H9 (cell line): ENCODE data around the gene MRPS5. TPM values are rescaled to one million over a fixed set of nuclear protein-coding genes. Genes with fewer than 3 reads are reported as not detected.

Source experiments
- DNase-seq: peaks from one replicate; pipeline ENCODE4 v3.0.0-alpha.2; 2017
- H2AFZ ChIP-seq: one replicate; pipeline ENCODE4 v1.6.1; 2013; ENCODE audit warnings: mild to moderate bottlenecking, low read length, control low read depth, moderate library complexity
- H2AK5ac ChIP-seq: 2 replicates; pipeline ENCODE4 v1.6.1; 2013; ENCODE audit warnings: low read length, control low read depth, mixed read lengths; ENCODE audit not compliant: insufficient read length
- H2BK120ac ChIP-seq: one replicate; pipeline ENCODE4 v1.6.1; 2013; ENCODE audit warnings: low read depth, mild to moderate bottlenecking, low read length, control low read depth, inconsistent platforms; ENCODE audit not compliant: poor library complexity, severe bottlenecking
- H2BK12ac ChIP-seq: 2 replicates; pipeline ENCODE4 v1.6.1; 2013; ENCODE audit warnings: low read length, control low read depth, mixed read lengths, low read depth; ENCODE audit not compliant: insufficient read length
- H2BK15ac ChIP-seq: 2 replicates; pipeline ENCODE4 v1.6.1; 2013; ENCODE audit warnings: low read depth, low read length, control low read depth
- H2BK20ac ChIP-seq: one replicate; pipeline ENCODE4 v1.6.1; 2013; ENCODE audit warnings: low read depth, mild to moderate bottlenecking, low read length, control low read depth, inconsistent platforms; ENCODE audit not compliant: poor library complexity, severe bottlenecking
- H2BK5ac ChIP-seq: 2 replicates; pipeline ENCODE4 v1.6.1; 2013; ENCODE audit warnings: low read length, control low read depth, mixed read lengths; ENCODE audit not compliant: insufficient read length
- H3K14ac ChIP-seq: 2 replicates; pipeline ENCODE4 v1.6.1; 2013; ENCODE audit warnings: low read length, control low read depth; ENCODE audit not compliant: insufficient read depth
- H3K18ac ChIP-seq: 2 replicates; pipeline ENCODE4 v1.6.1; 2013; ENCODE audit warnings: low read depth, mild to moderate bottlenecking, mixed read lengths, low read length, control low read depth; ENCODE audit not compliant: insufficient read length
- H3K23ac ChIP-seq: 2 replicates; pipeline ENCODE4 v1.6.1; 2013; ENCODE audit warnings: low read length, control low read depth, mixed read lengths, low read depth; ENCODE audit not compliant: insufficient read length
- H3K23me2 ChIP-seq: 2 replicates; pipeline ENCODE4 v1.6.1; 2013; ENCODE audit warnings: low read depth, mild to moderate bottlenecking, mixed read lengths, low read length, control low read depth; ENCODE audit not compliant: insufficient read length, poor library complexity, severe bottlenecking
- H3K27ac ChIP-seq: 2 replicates; pipeline ENCODE4 v1.5.1; 2013; ENCODE audit warnings: low read length, control low read depth, mixed read lengths, low read depth; ENCODE audit not compliant: insufficient read length
- H3K27me3 ChIP-seq: 2 replicates; pipeline ENCODE4 v1.6.1; 2013; ENCODE audit warnings: low read length, control low read depth, inconsistent platforms; ENCODE audit not compliant: insufficient read depth
- H3K4ac ChIP-seq: 2 replicates; pipeline ENCODE4 v1.6.1; 2013; ENCODE audit warnings: low read depth, mild to moderate bottlenecking, control low read depth, inconsistent platforms, low read length, moderate library complexity
- H3K4me1 ChIP-seq: 2 replicates; pipeline ENCODE4 v1.6.1; 2013; ENCODE audit warnings: low read length, control low read depth, inconsistent platforms; ENCODE audit not compliant: insufficient read depth
- H3K4me2 ChIP-seq: 2 replicates; pipeline ENCODE4 v1.6.1; 2013; ENCODE audit warnings: low read length, control low read depth, mixed read lengths; ENCODE audit not compliant: insufficient read length, insufficient read depth
- H3K56ac ChIP-seq: 2 replicates; pipeline ENCODE4 v1.6.1; 2013; ENCODE audit warnings: low read depth, mild to moderate bottlenecking, mixed read lengths, low read length, control low read depth; ENCODE audit not compliant: insufficient read length
- H3K79me1 ChIP-seq: 2 replicates; pipeline ENCODE4 v1.6.1; 2013; ENCODE audit warnings: low read depth, mild to moderate bottlenecking, moderate library complexity, low read length, control low read depth, inconsistent platforms; ENCODE audit not compliant: insufficient read depth, poor library complexity, severe bottlenecking
- H3K79me2 ChIP-seq: 2 replicates; pipeline ENCODE4 v1.6.1; 2013; ENCODE audit warnings: low read length, control low read depth, inconsistent platforms; ENCODE audit not compliant: insufficient read depth
- H3K9ac ChIP-seq: 2 replicates; pipeline ENCODE4 v1.6.1; 2013; ENCODE audit warnings: low read length, control low read depth, mixed read lengths; ENCODE audit not compliant: insufficient read length; ENCODE audit errors: extremely low read depth
- H3K9me3 ChIP-seq: one replicate; pipeline ENCODE4 v1.6.1; 2013; ENCODE audit warnings: low read depth, low read length, inconsistent platforms; ENCODE audit not compliant: control insufficient read depth
- H3T11ph ChIP-seq: one replicate; pipeline ENCODE4 v1.6.1; 2013; ENCODE audit warnings: mild to moderate bottlenecking, low read length, control low read depth, inconsistent platforms
- H4K20me1 ChIP-seq: one replicate; pipeline ENCODE4 v1.6.1; 2013; ENCODE audit not compliant: control insufficient read depth, insufficient read length, insufficient read depth
- H4K5ac ChIP-seq: 2 replicates; pipeline ENCODE4 v1.6.1; 2013; ENCODE audit warnings: low read depth, mild to moderate bottlenecking, mixed read lengths, low read length, control low read depth; ENCODE audit not compliant: insufficient read length
- H4K8ac ChIP-seq: replicated peaks from 2 replicates; pipeline ENCODE4 v1.6.1; 2013; ENCODE audit warnings: low read length, control low read depth, mixed read lengths, low read depth; ENCODE audit not compliant: insufficient read length
- H4K91ac ChIP-seq: 2 replicates; pipeline ENCODE4 v1.6.1; 2013; ENCODE audit warnings: low read depth, mild to moderate bottlenecking, moderate library complexity, mixed read lengths, low read length, control low read depth; ENCODE audit not compliant: insufficient read length
- H3K27ac Mint-ChIP-seq, 3 experiments: 2 replicates in 2 of 3; 3 replicates in 1 of 3; pipeline ENCODE4 v1.8.0; 2020 to 2021; ENCODE audit warnings: mixed read lengths in 3 of 3, mild to moderate bottlenecking in 1 of 3, moderate library complexity in 1 of 3
- H3K27me3 Mint-ChIP-seq: 2 replicates; pipeline ENCODE4 v1.8.0; 2021; ENCODE audit warnings: low read depth, mild to moderate bottlenecking, moderate library complexity, mixed read lengths
- H3K36me3 Mint-ChIP-seq, 3 experiments: 2 replicates in 2 of 3; 3 replicates in 1 of 3; pipeline ENCODE4 v1.8.0; 2020 to 2021; ENCODE audit warnings: low read depth in 3 of 3, mixed read lengths in 3 of 3; ENCODE audit not compliant: insufficient read depth in 1 of 3
- H3K4me1 Mint-ChIP-seq, 2 experiments: 2 replicates each; pipeline ENCODE4 v1.8.0; 2020; ENCODE audit warnings: mixed read lengths in 2 of 2
- H3K4me3 Mint-ChIP-seq, 2 experiments: 2 replicates in 1 of 2; 3 replicates in 1 of 2; pipeline ENCODE4 v1.8.0; 2020 to 2021; ENCODE audit warnings: mild to moderate bottlenecking in 2 of 2, mixed read lengths in 2 of 2, moderate library complexity in 1 of 2
- H3K9me3 Mint-ChIP-seq, 2 experiments: 2 replicates in 1 of 2; 3 replicates in 1 of 2; pipeline ENCODE4 v1.8.0; 2020; ENCODE audit warnings: mild to moderate bottlenecking in 2 of 2, mixed read lengths in 2 of 2, moderate library complexity in 1 of 2
- CTCF ChIP-seq: fragments of 200-600 bp; sonication (generic); conservative IDR thresholded peaks from 3 replicates; pipeline ENCODE4 v1.8.0; 2021; ENCODE audit warnings: antibody characterized with exemption, mild to moderate bottlenecking
- WGBS: extraction: QIAGEN DNeasy Blood & Tissue Kit; methylation state at CpG from one replicate; pipeline ENCODE4 v1.1.7; 2013; ENCODE audit warnings: missing lambda C conversion rate, low lambda C conversion rate, mixed read lengths; ENCODE audit not compliant: insufficient read length; ENCODE audit errors: extremely low coverage; 5-methylcytosine and 5-hydroxymethylcytosine counted together
- total RNA-seq: library from RNA; stranded (reverse); gene quantifications from 2 replicates; pipeline ENCODE4 v1.2.1, GENCODE V29; 2021

MRPS5 gene
- total RNA-seq, 1 experiment from 2014 or later = 50.9 TPM

- no peak overlapping the region for H2AFZ ChIP-seq
- no peaks in the 10 kb centered on the region for H3K27me3 ChIP-seq
- H3K4me1 ChIP-seq = peaks cover under 1% of the 10 kb centered on the region; the same call in 1 of the 2 replicates
- H4K8ac ChIP-seq = no peak overlapping the region
- no peak overlapping the region for H3K18ac ChIP-seq
- no peak overlapping the region for H4K5ac ChIP-seq
- no peak overlapping the region for H3K23ac ChIP-seq
- no CpG with 5 or more reads among the region's 18 CpGs for WGBS
- no peak overlapping the region for H3K4ac ChIP-seq
- no peak overlapping the region for H3K27ac Mint-ChIP-seq
- H3K4me2 ChIP-seq = no peak overlapping the region
- H2BK12ac ChIP-seq = no peak overlapping the region
- H3K9me3 Mint-ChIP-seq = no peaks in the 10 kb centered on the region; a peak in 2 of 5 replicates
- no peak overlapping the region for H3K4me3 Mint-ChIP-seq
- H3K79me2 ChIP-seq = no peaks in the 10 kb centered on the region
- no peak overlapping the region for H2BK120ac ChIP-seq
- H3K4me1 Mint-ChIP-seq = peaks cover 15 to 17% of the 10 kb centered on the region in 2 experiments
- peaks cover 8% of the 10 kb centered on the region for H3K23me2 ChIP-seq
- H3K27me3 Mint-ChIP-seq = peaks cover 51% of the 10 kb centered on the region
- H3K27ac ChIP-seq = no peak overlapping the region
- no peak overlapping the region for H3K56ac ChIP-seq
- H2BK5ac ChIP-seq = no peak overlapping the region
- DNase-seq = no peak
- no peak overlapping the region for H2AK5ac ChIP-seq
- H3K36me3 Mint-ChIP-seq = no peaks in the 10 kb centered on the region
- no peaks in the 10 kb centered on the region for H3K9me3 ChIP-seq
- H2BK20ac ChIP-seq = no peak overlapping the region
- H3K79me1 ChIP-seq = no peaks in the 10 kb centered on the region
- H3K14ac ChIP-seq = no peak overlapping the region; the same call in 1 of the 2 replicates
- TF ChIP-seq CTCF = no peak
- H4K91ac ChIP-seq = no peak overlapping the region
- no peak overlapping the region for H3T11ph ChIP-seq
- no peaks in the 10 kb centered on the region for H4K20me1 ChIP-seq
- no peak overlapping the region for H3K9ac ChIP-seq
- H2BK15ac ChIP-seq = no peak overlapping the region
Measured at GRCh38 chr2:95073856-95074662, 47.5 kb downstream of the MRPS5 start.
